B cell (primary cell): ENCODE data around the gene RSPH10B2.
"Not testable (repeated sequence)": the region's sequence is repeated elsewhere in the genome, so short reads cannot be mapped to it uniquely, and the experiment has no call there.

Source experiments
- EZH2 ChIP-seq: IDR thresholded peaks from 2 replicates; pipeline ENCODE4 v1.6.1; 2012; ENCODE audit warnings: borderline replicate concordance, low read depth, mild to moderate bottlenecking, moderate library complexity, low read length; ENCODE audit not compliant: insufficient read depth, poor library complexity, severe bottlenecking
- TF ChIP-seq, protein P1 (sequence below): fragments of 200-600 bp; IDR thresholded peaks from one replicate; pipeline ENCODE4 v1.8.0; 2022; ENCODE audit warnings: antibody characterized with exemption, mild to moderate bottlenecking

DNA sequence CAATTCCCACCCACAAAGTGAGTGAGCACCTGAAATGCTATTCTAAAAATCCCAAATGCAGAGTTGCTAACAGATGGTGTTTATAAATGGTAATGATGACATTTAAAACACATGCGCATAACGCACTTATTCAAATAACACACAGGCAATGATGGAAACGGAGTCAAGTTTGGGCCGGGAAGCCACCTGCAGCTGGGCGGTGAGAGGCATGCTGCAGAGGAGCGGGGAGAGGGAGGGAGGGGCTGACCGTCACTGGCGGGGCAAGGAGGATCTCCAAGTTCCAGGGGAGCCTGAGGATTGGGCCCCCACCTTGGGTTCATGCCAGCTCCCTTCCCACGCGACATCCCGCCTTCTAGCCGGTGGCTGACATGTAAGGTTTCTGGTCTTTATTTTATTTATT is 7.3 kb downstream of the RSPH10B2 start:
- TF ChIP-seq, protein P1, sequence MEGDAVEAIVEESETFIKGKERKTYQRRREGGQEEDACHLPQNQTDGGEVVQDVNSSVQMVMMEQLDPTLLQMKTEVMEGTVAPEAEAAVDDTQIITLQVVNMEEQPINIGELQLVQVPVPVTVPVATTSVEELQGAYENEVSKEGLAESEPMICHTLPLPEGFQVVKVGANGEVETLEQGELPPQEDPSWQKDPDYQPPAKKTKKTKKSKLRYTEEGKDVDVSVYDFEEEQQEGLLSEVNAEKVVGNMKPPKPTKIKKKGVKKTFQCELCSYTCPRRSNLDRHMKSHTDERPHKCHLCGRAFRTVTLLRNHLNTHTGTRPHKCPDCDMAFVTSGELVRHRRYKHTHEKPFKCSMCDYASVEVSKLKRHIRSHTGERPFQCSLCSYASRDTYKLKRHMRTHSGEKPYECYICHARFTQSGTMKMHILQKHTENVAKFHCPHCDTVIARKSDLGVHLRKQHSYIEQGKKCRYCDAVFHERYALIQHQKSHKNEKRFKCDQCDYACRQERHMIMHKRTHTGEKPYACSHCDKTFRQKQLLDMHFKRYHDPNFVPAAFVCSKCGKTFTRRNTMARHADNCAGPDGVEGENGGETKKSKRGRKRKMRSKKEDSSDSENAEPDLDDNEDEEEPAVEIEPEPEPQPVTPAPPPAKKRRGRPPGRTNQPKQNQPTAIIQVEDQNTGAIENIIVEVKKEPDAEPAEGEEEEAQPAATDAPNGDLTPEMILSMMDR: not testable (repeated sequence)
- TF ChIP-seq EZH2: not testable (repeated sequence)
